H1 (cell line): ENCODE results near the gene P2RY14. TPM values are rescaled to one million over a fixed set of nuclear protein-coding genes. Genes with fewer than 3 reads are reported as not detected.

ENCODE experiments used
- CTCF ChIA-PET: fragments of 300-600 bp; sonication (Branson Sonifier 250); formaldehyde crosslinking; loops from one replicate; lab custom pipeline; 2021; ENCODE audit not compliant: partially characterized antibody; lab: Charles Lee
- POLR2A ChIA-PET: fragments of 300-600 bp; sonication (Branson Sonifier 250); formaldehyde crosslinking; loops from one replicate; lab custom pipeline; 2021; ENCODE audit warnings: inconsistent platforms; ENCODE audit not compliant: partially characterized antibody; lab: Charles Lee
- DNase-seq, 2 experiments: peaks; one replicate each; pipeline versions ENCODE4 v3.0.0 to v3.0.0-alpha.2; 2010 to 2022; ENCODE audit warnings: low spot score in 2 of 2, low read depth in 1 of 2, mixed read lengths in 1 of 2
- FAIRE-seq: peaks from 2 replicates; lab custom pipeline; 2011; peaks lifted over from hg19 to GRCh38; lab: Jason Lieb, UNC
- H2AFZ ChIP-seq: 2 replicates; pipeline ENCODE4 v1.8.1; 2012; ENCODE audit warnings: low read length, inconsistent platforms
- H2AK5ac ChIP-seq: 2 replicates; pipeline ENCODE4 v1.6.1; 2013; ENCODE audit warnings: low read depth, low read length
- H2BK120ac ChIP-seq: replicated peaks from 2 replicates; pipeline ENCODE3; 2013; ENCODE audit warnings: low read depth, low read length, inconsistent platforms
- H2BK12ac ChIP-seq: 2 replicates; pipeline ENCODE4 v1.6.1; 2013; ENCODE audit warnings: low read depth, low read length
- H2BK15ac ChIP-seq: 2 replicates; pipeline ENCODE4 v1.6.1; 2013; ENCODE audit warnings: low read length
- H2BK20ac ChIP-seq: 2 replicates; pipeline ENCODE4 v1.6.1; 2013; ENCODE audit warnings: low read length
- H2BK5ac ChIP-seq: 2 replicates; pipeline ENCODE4 v1.6.1; 2013; ENCODE audit warnings: low read depth, low read length
- H3K14ac ChIP-seq: 2 replicates; pipeline ENCODE4 v1.6.1; 2013; ENCODE audit warnings: inconsistent platforms; ENCODE audit not compliant: insufficient read length
- H3K18ac ChIP-seq: 2 replicates; pipeline ENCODE4 v1.6.1; 2013; ENCODE audit warnings: low read length; ENCODE audit errors: extremely low read depth
- H3K23ac ChIP-seq: 2 replicates; pipeline ENCODE4 v1.6.1; 2013; ENCODE audit warnings: inconsistent platforms; ENCODE audit not compliant: insufficient read length
- H3K23me2 ChIP-seq: 2 replicates; pipeline ENCODE4 v1.6.1; 2013; ENCODE audit warnings: low read depth, low read length
- H3K27ac ChIP-seq: 2 replicates; pipeline ENCODE4 v1.6.1; 2011; ENCODE audit warnings: low read depth, low read length, inconsistent platforms
- H3K27me3 ChIP-seq, 4 experiments: replicated peaks in 1 of 4; 1 replicate in 1 of 4; 2 replicates in 3 of 4; pipeline versions ENCODE4 v1.6.1 to v1.8.1; 2011 to 2013; ENCODE audit warnings: low read length in 3 of 4, mild to moderate bottlenecking in 3 of 4, inconsistent platforms in 2 of 4, mixed read lengths in 2 of 4, moderate library complexity in 1 of 4; ENCODE audit not compliant: control insufficient read depth in 3 of 4, insufficient read depth in 3 of 4; ENCODE audit errors: extremely low read depth in 1 of 4
- H3K36me3 ChIP-seq, 4 experiments: 2 replicates each; pipeline versions ENCODE4 v1.6.1 to v1.8.1; 2011 to 2013; ENCODE audit warnings: mild to moderate bottlenecking in 4 of 4, low read length in 3 of 4, moderate library complexity in 2 of 4, control low read depth in 1 of 4, inconsistent platforms in 1 of 4; ENCODE audit not compliant: insufficient read depth in 4 of 4, control insufficient read depth in 2 of 4
- H3K4ac ChIP-seq: replicated peaks from 2 replicates; pipeline ENCODE3; 2013; ENCODE audit warnings: low read length, low read depth, mixed read lengths, inconsistent platforms; ENCODE audit not compliant: insufficient read length
- H3K4me1 ChIP-seq, 4 experiments: replicated peaks in 1 of 4; 1 replicate in 1 of 4; 2 replicates in 3 of 4; pipeline versions ENCODE4 v1.6.1 to v1.8.1; 2011 to 2013; ENCODE audit warnings: low read length in 3 of 4, inconsistent platforms in 2 of 4, mixed read lengths in 1 of 4; ENCODE audit not compliant: insufficient read depth in 4 of 4, control insufficient read depth in 3 of 4
- H3K4me2 ChIP-seq, 2 experiments: 2 replicates each; pipeline versions ENCODE4 v1.6.1 to v1.8.1; 2011 to 2013; ENCODE audit warnings: low read depth in 2 of 2, low read length in 2 of 2, control low read depth in 1 of 2, inconsistent platforms in 1 of 2, mild to moderate bottlenecking in 1 of 2; ENCODE audit not compliant: insufficient read depth in 1 of 2
- H3K4me3 ChIP-seq, 4 experiments: fragments of 200-600, 300-600 bp in 1 of 4; sonication (generic), shearing (Covaris generic), sonication (Bioruptor Twin) in 1 of 4; 2 replicates each; pipeline versions ENCODE4 v1.5.1 to v1.8.1; 2011 to 2016; ENCODE audit warnings: low read length in 4 of 4, low read depth in 3 of 4, control low read depth in 2 of 4, inconsistent platforms in 2 of 4, mild to moderate bottlenecking in 2 of 4, mixed read lengths in 1 of 4, moderate library complexity in 1 of 4; ENCODE audit not compliant: insufficient read depth in 2 of 4; ENCODE audit errors: extremely low read depth in 1 of 4
- H3K56ac ChIP-seq: replicated peaks from 2 replicates; pipeline ENCODE3; 2013; ENCODE audit warnings: low read depth, mild to moderate bottlenecking, mixed read lengths, low read length, inconsistent platforms; ENCODE audit not compliant: insufficient read length
- H3K79me1 ChIP-seq: 2 replicates; pipeline ENCODE4 v1.6.1; 2013; ENCODE audit warnings: low read depth, low read length, control low read depth
- H3K79me2 ChIP-seq, 2 experiments: 2 replicates each; pipeline versions ENCODE4 v1.6.1 to v1.8.1; 2012 to 2013; ENCODE audit warnings: low read length in 2 of 2, mild to moderate bottlenecking in 2 of 2, inconsistent platforms in 1 of 2; ENCODE audit not compliant: insufficient read depth in 2 of 2, control insufficient read depth in 1 of 2
- H3K9ac ChIP-seq, 4 experiments: replicated peaks in 1 of 4; 1 replicate in 1 of 4; 2 replicates in 3 of 4; pipeline versions ENCODE4 v1.6.1 to v1.8.1; 2011 to 2013; ENCODE audit warnings: low read depth in 3 of 4, low read length in 3 of 4, control low read depth in 2 of 4, mild to moderate bottlenecking in 2 of 4, moderate library complexity in 2 of 4, inconsistent platforms in 1 of 4; ENCODE audit errors: extremely low read depth in 1 of 4
- H3K9me3 ChIP-seq, 2 experiments: 2 replicates each; pipeline versions ENCODE4 v1.6.1 to v1.8.1; 2012 to 2013; ENCODE audit warnings: mild to moderate bottlenecking in 2 of 2, moderate library complexity in 2 of 2, control low read depth in 1 of 2, inconsistent platforms in 1 of 2, low read depth in 1 of 2, low read length in 1 of 2, mixed read lengths in 1 of 2; ENCODE audit not compliant: insufficient read depth in 2 of 2
- H4K20me1 ChIP-seq, 2 experiments: replicated peaks in 1 of 2; 2 replicates each; pipeline versions ENCODE3 to v1.8.1; 2011 to 2013; ENCODE audit warnings: inconsistent platforms in 2 of 2, low read length in 2 of 2, mild to moderate bottlenecking in 1 of 2; ENCODE audit not compliant: insufficient read depth in 2 of 2, control insufficient read depth in 1 of 2
- H4K5ac ChIP-seq: 2 replicates; pipeline ENCODE4 v1.6.1; 2013; ENCODE audit warnings: low read length, low read depth, mixed read lengths, inconsistent platforms; ENCODE audit not compliant: insufficient read length
- H4K8ac ChIP-seq: 2 replicates; pipeline ENCODE4 v1.8.0; 2013; ENCODE audit warnings: mild to moderate bottlenecking, moderate library complexity, low read length, inconsistent platforms; ENCODE audit not compliant: insufficient read depth; ENCODE audit errors: extremely low read depth
- H4K91ac ChIP-seq: replicated peaks from 2 replicates; pipeline ENCODE3; 2013; ENCODE audit warnings: low read length, mixed read lengths, inconsistent platforms; ENCODE audit not compliant: insufficient read length
- BCL11A ChIP-seq, 2 experiments: IDR thresholded peaks; one replicate each; pipeline ENCODE4 v1.6.1; 2011; ENCODE audit warnings: low read depth in 2 of 2, low read length in 2 of 2, mild to moderate bottlenecking in 2 of 2
- CBX8 ChIP-seq: fragments of 300-800, 300-1000 bp; sonication (generic); IDR thresholded peaks from 2 replicates; pipeline ENCODE4 v1.7.1; 2016; ENCODE audit warnings: low read depth, low read length, borderline replicate concordance
- HDAC6 ChIP-seq: IDR thresholded peaks from one replicate; pipeline ENCODE4 v1.7.1; 2012; ENCODE audit warnings: low read depth, mild to moderate bottlenecking, inconsistent platforms, low read length, moderate library complexity
- WGBS, 2 experiments: shearing (Covaris generic) in 1 of 2; methylation state at CpG; one replicate each; pipeline versions ENCODE4 v1.1.6 to v1.1.7; 2013 to 2015; ENCODE audit warnings: low lambda C conversion rate in 2 of 2, mixed read lengths in 2 of 2, inconsistent platforms in 1 of 2, low coverage in 1 of 2, missing lambda C conversion rate in 1 of 2; ENCODE audit not compliant: insufficient replicate concordance in 2 of 2, insufficient coverage in 1 of 2, insufficient read length in 1 of 2; ENCODE audit errors: extremely low coverage in 1 of 2, missing lambda C conversion rate in 1 of 2; 5-methylcytosine and 5-hydroxymethylcytosine counted together
- polyA plus RNA-seq, 7 experiments: library from polyadenylated mRNA; depleted of rRNA in 3 of 7; stranded (reverse) in 5 of 7; unstranded in 2 of 7; fragments of >200 nt in 5 of 7; fragments of 200-250 nt in 2 of 7; gene quantifications; 1 replicate in 5 of 7; 2 replicates in 1 of 7; 4 replicates in 1 of 7; pipeline versions ENCODE4 v1.2.1 to v1.2.3, GENCODE V29; 2011 to 2013; ENCODE audit warnings: missing spikeins in 2 of 7, mixed read lengths in 2 of 7
- total RNA-seq: library from RNA; stranded (reverse); fragmentation: NEBNext Ultra II Directional; extraction: Animal tissue kit (Norgen Biotek cat#: 25700); gene quantifications from 2 replicates; pipeline ENCODE4 v1.2.1, GENCODE V29; 2021

The P2RY14 gene
- total and polyA plus RNA-seq, 2 of the 8 experiments (the other 6 are each of a cell fraction or from before 2014, with no cell fraction given): not detected

- peaks cover 0 to 1% of the 10 kb centered on the region in 2 experiments for H4K20me1 ChIP-seq
- no peaks in the 10 kb centered on the region for H3K79me2 ChIP-seq
- H3K18ac ChIP-seq: no peak overlapping the region
- H3K14ac ChIP-seq: no peak overlapping the region
- no peaks in the 10 kb centered on the region for H3K23me2 ChIP-seq
- CTCF ChIA-PET: interaction anchor here (1.3 to 9.3 kb wide), 3 partner anchors 13 to 50 kb away, joined by 3 to 155 read pairs (median 4); no protein-coding TSS in a partner anchor
- no peak for FAIRE-seq
- H3K9ac ChIP-seq: no peak overlapping the region
- H3K4ac ChIP-seq: no peak overlapping the region
- POLR2A ChIA-PET: no interaction called here
- H2BK12ac ChIP-seq: no peak overlapping the region
- no peaks in the 10 kb centered on the region for H3K79me1 ChIP-seq
- H2BK5ac ChIP-seq: no peak overlapping the region
- H4K91ac ChIP-seq: no peak overlapping the region
- TF ChIP-seq CBX8: no peak
- TF ChIP-seq BCL11A (IDR thresholded peaks at IDR 0.05; ENCODE audit: low read depth in 2 of 2, low read length in 2 of 2): no peak
- no peak for TF ChIP-seq HDAC6
- TF ChIP-seq, all 59 proteins: peak for 0
- H4K5ac ChIP-seq: no peak overlapping the region
- H2AFZ ChIP-seq: no peak overlapping the region
- no peak overlapping the region for H2AK5ac ChIP-seq
- no peaks in the 10 kb centered on the region for H3K27me3 ChIP-seq
- H2BK20ac ChIP-seq: no peak overlapping the region
- H2BK15ac ChIP-seq: no peak overlapping the region
- DNase-seq: no peak
- WGBS, 2 experiments: 90% methylated on average over 6 of the region's 6 CpGs; no CpG with 5 or more reads in 1 of the 2 experiments
- H3K27ac ChIP-seq: no peak overlapping the region
- no peak overlapping the region for H4K8ac ChIP-seq
- H3K4me3 ChIP-seq: no peak overlapping the region
- no peak overlapping the region for H3K56ac ChIP-seq
- H3K4me1 ChIP-seq: peaks cover 0 to 2% (median 0%) of the 10 kb centered on the region in 4 experiments; a peak in 1 of 7 replicates
- 0 out of 8 replicates have a peak, but pooled peaks cover 0 to 3% (median 0%) of the 10 kb centered on the region in 4 experiments for H3K36me3 ChIP-seq
- H2BK120ac ChIP-seq: no peak overlapping the region
- H3K4me2 ChIP-seq: no peak overlapping the region
- H3K23ac ChIP-seq: no peak overlapping the region
- H3K9me3 ChIP-seq: no peaks in the 10 kb centered on the region
Observed at GRCh38 chr3:151276687-151277042, 1.7 kb downstream of the P2RY14 start.
